ENCODE data around the gene FGF8. TPM values are rescaled to one million over a fixed set of nuclear protein-coding genes. Genes with fewer than 3 reads are reported as not detected.
A peak's percentile ranks its signal among the peaks of the same experiment; 100 is the strongest.

The FGF8 gene
- total and polyA plus RNA-seq, 2 of the 13 experiments (the other 11 are each of a cell fraction or from before 2014, with no cell fraction given), result not detected

GRCh38 chr10:101782811-101783735 is 7.2 kb upstream of the FGF8 start, which contains the start of gene NPM3 (continued):
- TF ChIP-seq PHF8 (CRISPR knock-in tag; IDR thresholded peaks at IDR 0.05), result peak; percentile 79
- TF ChIP-seq, protein P1, sequence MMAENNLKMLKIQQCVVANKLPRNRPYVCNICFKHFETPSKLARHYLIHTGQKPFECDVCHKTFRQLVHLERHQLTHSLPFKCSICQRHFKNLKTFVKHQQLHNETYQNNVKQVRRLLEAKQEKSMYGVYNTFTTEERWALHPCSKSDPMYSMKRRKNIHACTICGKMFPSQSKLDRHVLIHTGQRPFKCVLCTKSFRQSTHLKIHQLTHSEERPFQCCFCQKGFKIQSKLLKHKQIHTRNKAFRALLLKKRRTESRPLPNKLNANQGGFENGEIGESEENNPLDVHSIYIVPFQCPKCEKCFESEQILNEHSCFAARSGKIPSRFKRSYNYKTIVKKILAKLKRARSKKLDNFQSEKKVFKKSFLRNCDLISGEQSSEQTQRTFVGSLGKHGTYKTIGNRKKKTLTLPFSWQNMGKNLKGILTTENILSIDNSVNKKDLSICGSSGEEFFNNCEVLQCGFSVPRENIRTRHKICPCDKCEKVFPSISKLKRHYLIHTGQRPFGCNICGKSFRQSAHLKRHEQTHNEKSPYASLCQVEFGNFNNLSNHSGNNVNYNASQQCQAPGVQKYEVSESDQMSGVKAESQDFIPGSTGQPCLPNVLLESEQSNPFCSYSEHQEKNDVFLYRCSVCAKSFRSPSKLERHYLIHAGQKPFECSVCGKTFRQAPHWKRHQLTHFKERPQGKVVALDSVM (CRISPR knock-in tag; IDR thresholded peaks at IDR 0.05), result 0 out of 2 replicates have a peak, but pooled peaks have one; percentile 27
- peak; percentile 48; the same call in 1 of the 2 replicates for TF ChIP-seq GLI4 (CRISPR knock-in tag; IDR thresholded peaks at IDR 0.05; ENCODE audit: borderline replicate concordance)
- TF ChIP-seq ZNF136 (CRISPR knock-in tag; IDR thresholded peaks at IDR 0.05; ENCODE audit: low read depth), result no peak
- TF ChIP-seq KAT8 (CRISPR knock-in tag; IDR thresholded peaks at IDR 0.05), result peak; percentile 88
- TF ChIP-seq ARID5B (CRISPR knock-in tag; IDR thresholded peaks at IDR 0.05), result peak; percentile 46; the same call in 1 of the 2 replicates
- no peak for TF ChIP-seq CCAR2 (optimal IDR thresholded peaks at IDR 0.05; ENCODE audit: low read depth, low read length)
- TF ChIP-seq BCL6 (CRISPR knock-in tag; IDR thresholded peaks at IDR 0.05), result no peak
- TF ChIP-seq SIX4 (CRISPR knock-in tag; IDR thresholded peaks at IDR 0.05), result no peak
- TF ChIP-seq FOXK1 (CRISPR knock-in tag; IDR thresholded peaks at IDR 0.05; ENCODE audit: borderline replicate concordance, low read depth), result no peak
- peak; percentile 61; the same call in 1 of the 2 replicates for TF ChIP-seq ZMAT3 (CRISPR knock-in tag; conservative IDR thresholded peaks at IDR 0.05)
- TF ChIP-seq ZNF788 (CRISPR knock-in tag; IDR thresholded peaks at IDR 0.05; ENCODE audit: borderline replicate concordance), result 0 out of 2 replicates have a peak, but pooled peaks have one; percentile 14
- TF ChIP-seq MZF1 (CRISPR knock-in tag; IDR thresholded peaks at IDR 0.05; ENCODE audit: borderline replicate concordance), result no peak
- no peak for TF ChIP-seq RFXANK (CRISPR knock-in tag; IDR thresholded peaks at IDR 0.05)
- TF ChIP-seq ZBTB42 (CRISPR knock-in tag; IDR thresholded peaks at IDR 0.05), result no peak
- TF ChIP-seq RXRA (CRISPR knock-in tag; IDR thresholded peaks at IDR 0.05), result peak; percentile 25; the same call in 1 of the 2 replicates
- TF ChIP-seq FOXM1 (CRISPR knock-in tag; IDR thresholded peaks at IDR 0.05), result no peak
- no peak for TF ChIP-seq ELF4 (CRISPR knock-in tag; IDR thresholded peaks at IDR 0.05; ENCODE audit: borderline replicate concordance)
- peak in 1 of 2 experiments; percentile 72 for TF ChIP-seq POLR2A (IDR thresholded peaks at IDR 0.05; ENCODE audit: insufficient read depth in 1 of 2, low read depth in 2 of 2, low read length in 2 of 2)
- 0 out of 2 replicates have a peak, but pooled peaks have one; percentile 39 for TF ChIP-seq ZNF557 (CRISPR knock-in tag; IDR thresholded peaks at IDR 0.05)
- no peak for TF ChIP-seq ZC3H4 (CRISPR knock-in tag; IDR thresholded peaks at IDR 0.05; ENCODE audit: borderline replicate concordance)
- no peak for TF ChIP-seq HNF4G (IDR thresholded peaks at IDR 0.05; ENCODE audit: borderline replicate concordance, low read depth, low read length)
- TF ChIP-seq HNF4G (CRISPR knock-in tag; IDR thresholded peaks at IDR 0.05; ENCODE audit: borderline replicate concordance, low read depth), result no peak
- 0 out of 2 replicates have a peak, but pooled peaks have one; percentile 44 for TF ChIP-seq ZNF75D (CRISPR knock-in tag; IDR thresholded peaks at IDR 0.05; ENCODE audit: borderline replicate concordance)
- TF ChIP-seq ZNF3 (CRISPR knock-in tag; IDR thresholded peaks at IDR 0.05), result no peak
- peak; percentile 79 for TF ChIP-seq ETV5 (CRISPR knock-in tag; IDR thresholded peaks at IDR 0.05; ENCODE audit: borderline replicate concordance)
